Endometrial microvascular endothelial cells (primary cell): ENCODE results near the gene CMIP. TPM values are rescaled to one million over a fixed set of nuclear protein-coding genes. Genes with fewer than 3 reads are reported as not detected.

Experiments used
- in situ Hi-C: cut with HindIII; loops from 2 replicates; pipeline ENCODE4 v1.10.0; 2017; ENCODE audit warnings: low sequenced_read_pairs, low pct_unique_long_range_greater_than_20kb; ENCODE audit errors: inconsistent ontology term
- total RNA-seq: library from RNA; depleted of rRNA; stranded (reverse); fragments of >200 nt; gene quantifications from one replicate; pipeline ENCODE4 v1.2.3, GENCODE V29; 2015; ENCODE audit errors: inconsistent ontology term

The CMIP gene
- total RNA-seq, 1 donor from 2014 or later, result 16.5 TPM

DNA sequence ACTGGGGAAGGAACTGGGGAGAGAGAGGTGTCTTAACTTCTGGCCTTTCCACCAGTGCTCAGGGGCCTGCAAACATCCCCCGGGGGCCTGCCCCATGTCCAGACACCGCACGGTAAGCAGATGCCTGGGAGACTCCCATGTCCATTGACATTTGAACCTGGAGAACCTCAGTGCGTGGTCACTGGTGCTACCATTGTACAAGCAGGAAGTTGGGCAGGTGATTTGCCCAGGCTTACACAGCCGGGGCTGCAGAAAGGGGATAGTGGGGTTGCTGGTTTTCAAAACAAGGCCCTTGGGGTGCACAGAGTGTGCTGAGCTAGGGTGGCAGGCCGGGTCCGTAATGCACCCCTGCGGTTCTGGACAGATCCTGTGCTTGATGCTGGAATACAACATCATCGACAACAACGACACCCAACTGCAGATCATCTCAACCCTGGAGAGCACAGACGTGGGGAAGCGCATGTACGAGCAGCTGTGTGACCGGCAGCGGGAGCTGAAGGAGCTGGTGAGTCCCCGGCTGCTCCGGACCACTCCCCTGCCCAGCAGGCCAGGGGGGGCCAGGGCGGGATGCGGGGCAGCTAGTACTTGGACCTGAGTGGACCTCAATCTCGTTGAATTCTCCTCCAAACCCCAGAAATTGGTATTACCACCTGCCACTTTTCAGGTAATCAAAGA, 256.8 kb downstream of the CMIP start:
- in situ Hi-C loops, result no loop called here

DNA sequence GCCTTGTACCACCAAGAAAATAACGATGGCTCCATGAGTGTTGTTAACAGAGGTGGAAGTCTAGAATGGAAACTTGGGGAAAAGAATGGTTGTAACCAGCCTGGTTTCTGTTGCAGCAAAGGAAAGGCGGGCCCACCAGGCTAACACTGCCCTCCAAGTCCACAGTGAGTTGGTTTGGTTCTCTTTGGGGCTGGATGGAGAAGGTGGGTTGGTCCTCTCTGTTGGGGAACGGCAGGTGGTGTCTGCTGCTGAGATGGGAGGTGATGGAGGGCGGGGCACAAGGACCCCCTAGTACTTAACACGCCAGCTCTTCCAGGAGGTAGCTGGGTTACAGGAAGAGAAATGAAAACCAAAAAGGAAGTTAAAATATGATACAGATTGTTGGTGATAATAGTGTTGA, 257.9 kb downstream of the CMIP start:
- in situ Hi-C loops, result no loop called here

GRCh38 chr16:81703177-81704155, 258.9 kb downstream of the CMIP start:
- in situ Hi-C loops, result no loop called here

DNA sequence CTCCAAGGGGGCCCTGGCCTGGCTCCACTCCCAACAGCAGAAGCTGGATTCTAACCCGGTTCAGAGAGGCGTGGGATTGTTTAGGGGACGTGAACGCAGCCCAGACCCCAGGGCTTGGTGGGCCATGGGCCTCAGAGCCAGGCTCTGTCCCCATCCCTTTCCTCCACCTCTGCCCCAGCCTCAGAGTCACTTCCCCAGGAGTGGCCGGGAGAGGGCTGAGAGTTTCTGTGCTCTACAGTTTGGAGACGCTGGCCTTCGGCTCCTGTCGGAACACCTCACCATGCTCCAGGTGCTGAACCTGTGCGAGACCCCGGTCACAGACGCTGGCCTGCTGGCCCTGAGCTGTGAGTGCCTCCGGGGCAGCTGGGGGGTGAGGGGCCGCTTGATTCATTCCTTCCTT, 260.7 kb downstream of the CMIP start:
- in situ Hi-C loops, result no loop called here

DNA sequence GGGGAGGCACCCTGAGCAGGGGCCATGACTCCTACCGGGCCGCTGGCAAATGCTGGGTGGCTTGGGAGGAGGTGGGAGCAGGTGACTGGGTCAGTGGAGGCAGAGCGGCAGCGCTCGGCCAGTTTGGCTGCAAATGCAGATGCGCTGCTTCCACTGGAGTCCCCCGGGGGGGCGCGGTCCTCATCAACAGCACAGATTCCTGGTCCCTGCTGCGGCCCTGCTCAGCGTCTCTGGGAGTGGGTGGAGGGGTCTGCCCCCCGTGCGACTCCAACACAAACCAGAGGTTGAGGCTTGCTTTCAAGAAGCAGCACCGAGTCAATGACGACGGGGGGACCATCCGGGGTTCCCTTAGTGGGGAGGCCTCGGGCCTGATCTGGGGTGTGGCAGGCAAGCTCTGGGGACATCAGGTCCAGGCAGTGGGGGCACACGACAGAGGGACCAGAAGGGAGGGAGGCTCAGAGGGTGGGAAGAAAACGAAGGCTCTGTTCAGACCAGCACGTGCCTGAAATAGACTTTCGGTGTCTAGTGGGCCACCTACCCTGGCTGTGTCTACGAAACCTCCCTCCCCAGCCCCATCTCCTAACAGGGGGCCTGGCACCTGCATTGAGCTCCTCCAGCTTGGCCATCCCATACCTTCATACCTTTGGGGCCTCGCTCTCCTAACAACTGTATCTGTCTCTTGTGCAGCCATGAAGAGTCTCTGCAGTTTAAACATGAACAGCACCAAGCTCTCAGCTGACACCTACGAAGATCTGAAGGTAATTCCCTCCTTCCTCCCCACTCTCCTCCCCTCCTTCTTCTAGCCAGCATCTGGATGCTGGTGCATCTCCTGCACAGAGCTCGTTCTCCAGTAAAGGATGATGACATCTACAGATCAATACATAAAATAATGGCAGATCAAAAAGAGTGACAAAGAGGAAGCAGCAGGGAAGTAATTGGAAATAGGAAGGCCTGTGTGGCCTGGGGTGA, 262.0 kb downstream of the CMIP start:
- in situ Hi-C loops, result no loop called here

DNA sequence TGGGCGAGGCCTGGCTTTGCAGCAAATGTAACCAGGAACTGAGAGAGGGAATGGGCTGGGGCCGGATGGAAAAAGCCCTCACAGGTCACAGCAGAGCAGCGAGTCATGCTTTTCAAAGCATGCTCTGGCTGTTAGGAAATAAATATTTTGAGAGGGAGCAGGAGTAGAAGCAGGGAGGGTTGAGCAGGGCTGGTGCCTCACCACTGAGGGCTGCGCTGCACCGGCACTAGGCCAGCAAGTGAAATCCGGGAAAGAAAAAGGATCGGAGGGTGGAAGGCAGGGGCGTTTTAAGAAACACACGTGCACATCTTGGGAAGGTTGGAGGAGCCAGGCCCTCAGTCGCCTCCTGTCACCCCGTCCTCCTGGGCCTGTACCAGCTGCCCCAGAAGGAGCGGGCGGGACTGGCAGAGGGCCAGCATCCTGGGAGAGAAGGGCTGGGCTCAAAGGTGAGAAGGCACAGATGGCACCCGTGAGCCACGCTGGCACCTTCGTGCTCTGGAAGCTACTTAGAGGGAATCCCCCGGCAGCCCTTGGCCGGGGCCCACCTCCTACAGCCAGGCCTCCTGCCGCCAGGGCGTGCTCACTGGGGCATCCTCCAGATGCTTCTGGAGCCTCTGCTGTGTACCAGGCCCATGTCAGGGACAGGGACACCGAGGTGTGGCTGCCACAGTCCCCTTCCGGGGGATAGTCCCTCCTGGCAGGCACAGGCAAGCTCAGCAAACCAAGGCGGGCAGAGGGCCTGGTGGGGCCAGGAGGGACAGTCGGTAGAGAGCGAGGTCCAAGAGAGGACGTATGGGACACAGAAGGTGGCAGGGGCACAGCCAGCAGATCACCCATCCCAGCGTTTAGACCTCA, 263.0 kb downstream of the CMIP start:
- in situ Hi-C loops, result no loop called here

DNA sequence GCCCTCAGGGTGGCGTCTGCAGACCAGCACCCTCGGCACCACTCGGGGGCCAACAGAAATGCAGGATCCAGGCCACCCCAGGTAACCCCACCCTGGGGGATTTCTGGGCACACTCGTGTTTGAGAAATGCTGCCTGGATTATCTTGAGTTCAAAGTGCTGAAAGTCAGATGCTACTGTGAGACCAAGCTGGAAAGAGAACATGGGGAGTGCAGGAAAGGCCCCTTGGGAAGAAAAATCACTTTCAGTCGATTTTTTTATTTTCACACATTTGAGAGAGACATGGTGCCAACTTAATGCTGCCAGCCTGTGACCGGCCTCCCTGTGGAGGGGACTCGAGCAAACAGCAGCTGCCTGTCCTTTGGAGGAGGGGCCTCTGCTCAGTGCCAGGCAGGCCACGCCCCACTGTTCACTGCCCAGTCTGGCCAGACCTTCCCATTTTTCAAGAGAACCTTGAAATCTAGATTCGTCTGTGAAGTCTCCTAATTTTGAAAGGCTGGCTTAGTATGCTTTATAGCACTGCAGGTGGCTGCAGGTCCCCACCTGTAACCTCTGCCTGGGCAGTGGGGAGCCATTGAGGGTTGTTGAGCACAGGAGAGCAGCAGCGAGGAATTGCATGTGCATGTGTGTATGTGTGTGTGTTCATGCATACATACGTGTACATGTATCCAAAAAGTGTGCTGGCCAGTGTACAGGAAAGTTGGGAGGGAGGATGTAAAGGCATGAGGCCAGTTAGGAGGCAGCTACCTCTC, 263.8 kb downstream of the CMIP start:
- in situ Hi-C loops, result no loop called here

- in situ Hi-C loops, result no loop called here
These were observed 264.6 kb downstream of the CMIP start for GRCh38 chr16:81709016-81709900.

DNA sequence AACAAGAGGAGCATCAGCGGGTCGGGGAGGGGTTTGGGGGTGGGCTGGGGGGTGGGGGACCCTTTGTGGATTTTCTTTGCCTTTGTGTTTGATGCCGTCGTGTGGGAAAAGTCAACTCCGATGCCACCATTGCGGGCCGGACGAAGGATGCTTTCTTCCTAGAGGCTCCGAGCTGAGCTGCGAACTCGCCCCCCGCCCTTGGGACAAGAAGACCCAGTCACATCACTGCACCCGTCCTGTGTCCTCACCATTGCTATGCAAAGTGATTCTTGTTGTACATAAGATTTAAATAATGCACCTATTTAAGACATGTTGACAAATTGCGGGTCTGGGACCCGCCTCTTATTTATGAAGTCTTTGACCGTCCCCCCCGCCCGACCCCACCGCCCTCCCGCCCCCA, 265.4 kb downstream of the CMIP start:
- in situ Hi-C loops, result no loop called here

- in situ Hi-C loops, result no loop called here
These were observed 266.0 kb downstream of the CMIP start for GRCh38 chr16:81710596-81710995.

DNA sequence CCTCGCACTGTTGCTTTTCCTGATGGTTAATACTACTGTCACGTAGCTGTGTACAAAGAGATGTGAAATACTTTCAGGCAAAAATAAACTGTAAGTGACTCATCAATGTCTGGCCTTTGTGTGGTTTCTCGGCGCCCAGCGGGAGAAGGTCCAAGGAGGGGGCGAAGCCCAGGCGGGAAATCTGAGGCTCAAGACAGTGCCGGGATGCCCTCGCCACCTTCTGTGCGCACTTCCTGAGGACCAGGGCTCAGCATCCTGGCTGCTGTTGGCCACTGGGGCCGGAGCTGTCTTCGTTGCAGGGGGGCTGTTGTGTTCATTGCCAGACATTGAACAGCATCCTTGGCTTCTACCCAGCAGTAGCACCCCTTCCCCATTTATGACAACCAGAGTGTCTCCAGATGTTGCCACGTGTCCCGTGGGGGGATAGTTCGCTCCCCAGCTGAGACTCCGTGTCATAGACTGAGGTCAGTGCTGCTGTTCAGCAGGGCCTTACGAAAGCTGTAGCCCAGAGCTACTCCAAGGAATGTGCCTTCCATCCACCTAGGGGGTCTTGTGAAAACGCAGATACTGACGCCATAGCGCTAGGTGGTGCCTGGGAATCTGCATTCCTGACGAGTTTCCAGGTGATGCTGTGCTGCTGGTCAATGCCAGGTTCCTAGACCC, 267.2 kb downstream of the CMIP start:
- in situ Hi-C loops, result no loop called here

DNA sequence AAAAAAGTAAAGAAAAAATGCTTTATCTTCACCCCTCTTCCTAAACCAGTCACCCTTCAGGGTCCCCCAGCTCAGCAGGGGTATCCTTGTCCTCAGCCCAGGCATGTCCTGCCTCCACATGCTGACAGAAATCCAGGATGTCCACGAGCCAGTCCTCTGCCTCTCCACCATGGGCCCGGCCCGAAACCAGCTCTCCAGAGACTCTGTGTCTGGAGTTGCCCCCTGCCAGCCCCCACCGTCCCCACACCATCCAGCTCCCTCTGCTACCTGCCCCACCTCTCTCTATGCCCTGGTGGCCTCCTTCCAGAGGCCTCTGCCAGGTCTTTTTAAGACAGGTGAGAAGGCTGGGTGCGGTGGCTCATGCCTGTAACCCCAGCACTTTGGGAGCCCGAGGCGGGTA, 268.1 kb downstream of the CMIP start:
- in situ Hi-C loops, result no loop called here

- in situ Hi-C loops, result no loop called here
These were observed 268.7 kb downstream of the CMIP start for GRCh38 chr16:81713295-81713772.

DNA sequence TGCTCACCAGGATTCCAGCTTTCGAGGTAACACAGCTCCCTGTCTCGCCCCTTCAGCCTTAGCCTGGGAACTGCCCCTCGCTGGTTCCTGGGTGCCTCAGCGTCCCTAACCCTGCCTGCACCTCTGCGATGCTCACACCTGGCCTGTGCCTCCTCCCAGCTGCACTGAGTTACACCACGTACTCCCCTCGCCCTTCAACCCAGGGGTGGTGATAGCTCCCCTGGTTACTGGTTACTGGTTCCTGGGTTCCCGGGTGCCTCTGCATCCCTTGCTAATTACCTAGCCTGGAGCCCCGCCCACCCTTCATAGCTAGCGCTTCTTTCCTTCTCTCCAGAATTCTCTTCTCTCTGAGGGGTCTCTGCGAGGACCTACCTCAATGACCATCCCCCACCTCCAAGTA, 269.2 kb downstream of the CMIP start:
- in situ Hi-C loops, result no loop called here

DNA sequence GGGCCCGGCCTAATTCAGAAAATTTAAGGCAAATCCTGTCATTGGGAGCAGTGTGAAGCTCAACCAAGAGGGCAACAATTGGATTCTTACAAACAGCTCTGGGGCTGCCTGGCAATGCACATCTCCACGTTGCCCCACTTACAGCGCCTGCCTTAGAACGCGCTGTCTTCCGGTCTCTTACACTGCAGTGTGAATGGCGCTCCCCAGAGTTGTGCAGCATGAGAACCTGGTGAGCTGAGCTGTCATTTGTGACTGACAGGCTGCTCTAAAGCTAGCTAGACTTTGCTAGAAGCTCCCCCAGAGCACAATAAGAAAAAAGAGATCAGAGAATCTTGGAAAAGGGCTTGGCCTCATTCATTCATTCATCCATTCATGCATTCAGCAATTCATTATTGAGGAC, 270.0 kb downstream of the CMIP start:
- in situ Hi-C loops, result no loop called here
